Measurements from ENCODE around the gene ZNF20. TPM values are rescaled to one million over a fixed set of nuclear protein-coding genes. Genes with fewer than 3 reads are reported as not detected.

The ZNF20 gene
- 0.88 and 3.1 TPM in 2 replicates for total RNA-seq

DNA sequence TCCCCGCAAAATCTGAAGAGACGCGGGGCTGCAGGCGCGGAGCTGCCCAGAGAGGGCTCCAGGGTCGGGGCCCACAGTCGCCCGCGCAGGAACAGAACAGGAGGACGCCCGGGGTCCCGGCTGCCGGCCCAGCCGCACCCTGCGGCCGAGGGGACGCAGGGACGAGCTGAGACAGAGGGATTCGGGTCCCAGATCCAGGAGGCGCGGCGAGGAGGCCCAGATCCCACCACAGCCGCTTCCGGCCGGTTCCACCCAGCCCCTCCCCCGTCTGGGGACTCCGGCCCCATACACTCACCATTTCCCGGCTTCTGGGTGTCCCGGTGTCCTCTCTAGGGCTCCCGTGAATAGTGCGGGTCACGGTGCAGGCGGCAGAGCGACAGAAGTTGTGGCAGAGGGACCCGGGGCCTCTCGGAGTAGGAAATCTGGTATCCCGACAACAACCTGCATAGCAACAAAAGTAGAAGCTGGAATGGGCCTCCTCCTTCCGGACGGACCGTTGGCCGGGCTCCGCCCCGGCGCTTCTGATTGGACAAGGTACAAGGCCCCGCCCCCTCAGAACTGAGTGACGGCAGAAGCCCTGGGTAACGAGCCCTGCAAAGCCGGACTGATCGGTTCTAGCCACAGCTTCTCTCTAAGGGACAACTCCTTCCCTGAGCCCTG lies at the start of gene ZNF20:
TSS of gene ZNF20 (minus strand) at position 466 of the 660 bp plus-strand sequence. CDS start at position 298, 168 bp downstream.

DNA sequence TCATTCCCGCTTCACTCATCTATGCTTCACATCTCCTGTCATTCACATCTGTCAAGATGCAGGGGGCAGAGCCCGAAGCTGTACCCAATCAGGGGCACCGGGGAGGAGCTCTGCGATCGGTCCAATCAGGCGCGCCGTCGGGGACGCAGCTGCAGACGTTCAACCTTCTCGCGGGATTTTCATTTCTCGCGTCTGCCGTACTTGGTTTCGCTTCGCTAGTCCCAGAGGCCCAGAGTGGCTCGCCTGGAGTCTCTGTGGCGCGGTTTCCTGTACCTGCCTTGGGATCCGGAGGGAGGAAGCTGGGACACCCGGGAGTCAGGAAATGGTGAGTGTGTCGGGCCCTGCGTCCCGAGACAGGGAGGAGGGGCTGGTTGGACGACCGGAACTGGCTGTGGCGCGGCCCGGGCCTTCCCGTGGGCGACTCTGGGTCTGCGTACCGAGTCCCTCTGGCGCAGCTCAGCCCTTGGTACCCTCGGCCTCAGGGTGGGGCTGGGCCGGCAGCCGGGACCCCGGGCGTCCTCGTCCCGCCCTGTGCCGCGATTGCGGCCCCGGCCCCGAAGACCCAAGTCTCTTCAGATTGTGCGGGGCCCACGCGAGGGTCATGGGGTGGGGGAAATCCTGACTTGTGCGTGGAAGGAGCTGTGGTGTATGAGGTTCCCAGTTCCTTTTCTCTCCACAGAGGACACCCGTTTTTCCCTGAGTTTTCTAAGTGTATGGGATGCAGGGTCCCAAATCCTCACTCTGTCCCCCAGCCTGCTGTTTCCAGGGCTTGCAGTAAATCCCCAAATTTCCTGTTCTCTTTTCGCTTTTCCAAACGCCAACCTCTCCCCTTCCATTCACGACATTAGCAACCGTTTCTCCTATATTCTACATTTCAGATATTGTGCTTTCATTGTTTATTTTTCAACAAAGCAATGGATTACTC lies 23.0 kb upstream of the ZNF20 start, which contains the start of gene ZNF136:
TSS of gene ZNF136 (plus strand) at position 215 of the 925 bp plus-strand sequence. CDS start at position 323, 108 bp downstream.

DNA sequence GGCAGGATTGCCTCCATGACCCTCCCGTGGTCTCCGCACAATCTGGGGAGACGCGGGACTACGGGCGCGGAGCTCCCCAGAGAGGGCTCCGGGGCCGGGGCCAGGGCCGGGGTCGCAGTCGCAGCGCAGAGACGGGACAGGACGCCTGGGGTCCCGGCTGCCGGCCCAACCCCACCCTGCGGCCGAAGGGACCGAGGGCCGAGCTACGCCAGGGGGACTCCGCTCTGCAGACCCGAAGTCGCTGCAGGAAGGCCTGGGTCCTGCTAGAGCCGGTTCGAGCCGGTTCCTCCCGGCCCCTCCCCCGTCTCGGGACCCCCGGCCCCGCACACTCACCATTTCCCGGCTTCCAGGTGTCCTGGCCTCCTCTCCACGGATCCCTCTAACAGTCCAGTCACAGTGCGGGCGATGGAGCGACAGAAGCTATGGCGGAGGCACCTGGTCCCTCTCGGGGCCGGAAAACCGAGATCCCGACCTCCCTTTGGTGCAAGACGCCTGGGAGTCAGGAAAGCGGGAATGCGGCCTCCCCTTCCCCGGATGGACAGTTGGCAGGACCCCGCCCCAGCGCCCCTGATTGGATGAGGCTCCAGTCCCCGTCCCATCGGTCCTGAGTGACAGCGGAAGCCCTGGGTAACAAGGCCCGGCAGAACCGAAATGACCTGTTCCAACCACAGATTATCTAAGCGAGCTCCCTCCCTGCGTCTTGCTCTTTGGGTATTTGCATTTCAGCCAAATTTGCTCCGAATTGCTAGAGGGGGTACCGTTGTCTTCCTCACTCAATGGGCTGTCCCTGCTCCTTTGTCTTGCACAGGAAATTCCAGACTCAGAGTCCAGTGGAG lies 16.3 kb upstream of the ZNF20 start, which contains the start of gene ZNF625:
TSS of gene ZNF625 (minus strand) at position 512 of the 836 bp plus-strand sequence. CDS start at position 336, 176 bp downstream.

Other genes starting within 250 kb of the ZNF20 start
- gene ZNF700, start 215.2 kb downstream of the ZNF20 start, total RNA-seq = 3.3 and 3.8 TPM in 2 replicates
- 0.64 and 1.1 TPM in 2 replicates for gene ZNF763, start 175.3 kb downstream of the ZNF20 start, total RNA-seq
- 4.2 and 6.7 TPM in 2 replicates for gene ZNF433, start 104.7 kb downstream of the ZNF20 start, total RNA-seq
- 0.05 TPM in 1 of 2 replicates, not detected in the other for gene ZNF878, start 87.4 kb downstream of the ZNF20 start, total RNA-seq
- 5.4 and 5.5 TPM in 2 replicates for gene ZNF844, start 75.6 kb downstream of the ZNF20 start, total RNA-seq
- gene ZNF625, start 16.4 kb upstream of the ZNF20 start, total RNA-seq = 4.2 and 4.3 TPM in 2 replicates
- 5.5 and 5.6 TPM in 2 replicates for gene ZNF136, start 22.7 kb upstream of the ZNF20 start, total RNA-seq
- gene ZNF44, start 154.5 kb upstream of the ZNF20 start, total RNA-seq = 2.4 and 3.3 TPM in 2 replicates
- 1.8 and 4.8 TPM in 2 replicates for gene ZNF563, start 193.3 kb upstream of the ZNF20 start, total RNA-seq
- gene ZNF442, start 225.3 kb upstream of the ZNF20 start, total RNA-seq = 1.3 and 2.2 TPM in 2 replicates